Fibroblast of lung (primary cell): Measurements from ENCODE around the gene TBC1D2B.

Source experiments
- EZH2 ChIP-seq: IDR thresholded peaks from 2 replicates; pipeline ENCODE4 v1.5.1; 2012; ENCODE audit warnings: low read length, control low read depth, mild to moderate bottlenecking; ENCODE audit errors: missing control alignments
- TF ChIP-seq, protein P1 (sequence below), 2 donors: IDR thresholded peaks in 1 of 2; conservative IDR thresholded peaks in 1 of 2; 1 replicate in 1 of 2; 2 replicates in 1 of 2; pipeline ENCODE4 v1.5.1; 2011 to 2012; ENCODE audit warnings: low read length in 2 of 2, control low read depth in 1 of 2, inconsistent platforms in 1 of 2, low read depth in 1 of 2, mild to moderate bottlenecking in 1 of 2

DNA sequence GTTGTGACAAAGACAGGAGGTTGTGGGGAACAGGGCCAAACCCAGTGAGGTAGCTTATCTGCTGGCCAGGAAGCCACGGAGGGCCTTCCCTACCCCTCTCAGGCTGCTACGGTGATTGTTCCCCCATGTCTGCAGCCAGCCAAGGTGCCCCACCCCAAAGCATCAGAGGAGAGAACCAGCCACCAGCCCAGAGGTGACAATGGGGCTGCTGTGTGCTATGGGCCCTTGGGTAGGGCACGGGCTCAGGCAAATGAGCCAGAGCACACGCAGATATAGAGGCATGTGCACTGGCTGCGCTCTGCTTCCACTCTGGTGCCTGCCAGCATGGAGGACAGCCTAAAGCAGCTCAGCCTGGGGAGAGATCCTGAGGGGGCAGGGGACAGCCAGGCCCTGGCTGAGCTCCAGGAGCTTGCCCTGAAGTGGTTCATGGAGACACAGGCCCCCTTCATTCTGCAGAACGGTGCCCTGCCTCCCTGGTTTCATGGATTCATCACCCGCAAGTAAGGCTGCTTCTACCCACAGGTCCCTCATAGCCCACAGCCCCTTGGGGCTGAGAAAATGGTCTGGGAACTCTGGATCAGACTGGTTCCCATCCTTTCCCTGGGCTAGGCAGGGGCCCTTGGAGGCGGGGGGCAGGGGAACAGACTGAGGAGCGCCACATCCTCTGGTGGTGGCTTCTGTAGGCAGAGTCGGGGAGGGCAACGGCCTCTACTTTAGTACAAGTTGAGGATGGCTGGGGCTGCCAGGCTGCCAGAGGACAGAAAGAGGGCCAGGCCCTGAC lies 14.9 kb upstream of the TBC1D2B start, which contains the start of gene SH2D7:
- TF ChIP-seq, protein P1, sequence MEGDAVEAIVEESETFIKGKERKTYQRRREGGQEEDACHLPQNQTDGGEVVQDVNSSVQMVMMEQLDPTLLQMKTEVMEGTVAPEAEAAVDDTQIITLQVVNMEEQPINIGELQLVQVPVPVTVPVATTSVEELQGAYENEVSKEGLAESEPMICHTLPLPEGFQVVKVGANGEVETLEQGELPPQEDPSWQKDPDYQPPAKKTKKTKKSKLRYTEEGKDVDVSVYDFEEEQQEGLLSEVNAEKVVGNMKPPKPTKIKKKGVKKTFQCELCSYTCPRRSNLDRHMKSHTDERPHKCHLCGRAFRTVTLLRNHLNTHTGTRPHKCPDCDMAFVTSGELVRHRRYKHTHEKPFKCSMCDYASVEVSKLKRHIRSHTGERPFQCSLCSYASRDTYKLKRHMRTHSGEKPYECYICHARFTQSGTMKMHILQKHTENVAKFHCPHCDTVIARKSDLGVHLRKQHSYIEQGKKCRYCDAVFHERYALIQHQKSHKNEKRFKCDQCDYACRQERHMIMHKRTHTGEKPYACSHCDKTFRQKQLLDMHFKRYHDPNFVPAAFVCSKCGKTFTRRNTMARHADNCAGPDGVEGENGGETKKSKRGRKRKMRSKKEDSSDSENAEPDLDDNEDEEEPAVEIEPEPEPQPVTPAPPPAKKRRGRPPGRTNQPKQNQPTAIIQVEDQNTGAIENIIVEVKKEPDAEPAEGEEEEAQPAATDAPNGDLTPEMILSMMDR (conservative IDR thresholded peaks at IDR 0.05 in 1 of 2, IDR thresholded peaks at IDR 0.05 in 1 of 2; ENCODE audit: low read depth in 1 of 2, low read length in 2 of 2) = no peak
- no peak for TF ChIP-seq EZH2
